CD4-positive, alpha-beta T cell treated with Interferon alpha-2 for 1 hour (primary cell): Measurements from ENCODE around the gene ARF6.

Experiments used
- DNase-seq, 2 donors: peaks; one replicate each; pipeline ENCODE4 v3.0.0-alpha.2; 2020 to 2022

Gene ARF6

GRCh38 chr14:49945448-49946319 is 52.8 kb downstream of the ARF6 start:
- peak in 1 of 2 donors; percentile 44 for DNase-seq
